GM12872 (cell line): ENCODE measurements around the gene ZNF407.

ENCODE experiments used
- TF ChIP-seq, protein P1 (sequence below): IDR thresholded peaks from 3 replicates; pipeline ENCODE4 v1.5.1; 2011; ENCODE audit warnings: low read depth, mild to moderate bottlenecking, low read length, moderate library complexity; ENCODE audit not compliant: insufficient read depth

ZNF407 gene

GRCh38 chr18:75057169-75057960 lies 459.7 kb downstream of the ZNF407 start:
- TF ChIP-seq, protein P1, sequence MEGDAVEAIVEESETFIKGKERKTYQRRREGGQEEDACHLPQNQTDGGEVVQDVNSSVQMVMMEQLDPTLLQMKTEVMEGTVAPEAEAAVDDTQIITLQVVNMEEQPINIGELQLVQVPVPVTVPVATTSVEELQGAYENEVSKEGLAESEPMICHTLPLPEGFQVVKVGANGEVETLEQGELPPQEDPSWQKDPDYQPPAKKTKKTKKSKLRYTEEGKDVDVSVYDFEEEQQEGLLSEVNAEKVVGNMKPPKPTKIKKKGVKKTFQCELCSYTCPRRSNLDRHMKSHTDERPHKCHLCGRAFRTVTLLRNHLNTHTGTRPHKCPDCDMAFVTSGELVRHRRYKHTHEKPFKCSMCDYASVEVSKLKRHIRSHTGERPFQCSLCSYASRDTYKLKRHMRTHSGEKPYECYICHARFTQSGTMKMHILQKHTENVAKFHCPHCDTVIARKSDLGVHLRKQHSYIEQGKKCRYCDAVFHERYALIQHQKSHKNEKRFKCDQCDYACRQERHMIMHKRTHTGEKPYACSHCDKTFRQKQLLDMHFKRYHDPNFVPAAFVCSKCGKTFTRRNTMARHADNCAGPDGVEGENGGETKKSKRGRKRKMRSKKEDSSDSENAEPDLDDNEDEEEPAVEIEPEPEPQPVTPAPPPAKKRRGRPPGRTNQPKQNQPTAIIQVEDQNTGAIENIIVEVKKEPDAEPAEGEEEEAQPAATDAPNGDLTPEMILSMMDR: no peak

GRCh38 chr18:75060185-75060584 lies 462.5 kb downstream of the ZNF407 start:
- TF ChIP-seq, protein P1: no peak

DNA sequence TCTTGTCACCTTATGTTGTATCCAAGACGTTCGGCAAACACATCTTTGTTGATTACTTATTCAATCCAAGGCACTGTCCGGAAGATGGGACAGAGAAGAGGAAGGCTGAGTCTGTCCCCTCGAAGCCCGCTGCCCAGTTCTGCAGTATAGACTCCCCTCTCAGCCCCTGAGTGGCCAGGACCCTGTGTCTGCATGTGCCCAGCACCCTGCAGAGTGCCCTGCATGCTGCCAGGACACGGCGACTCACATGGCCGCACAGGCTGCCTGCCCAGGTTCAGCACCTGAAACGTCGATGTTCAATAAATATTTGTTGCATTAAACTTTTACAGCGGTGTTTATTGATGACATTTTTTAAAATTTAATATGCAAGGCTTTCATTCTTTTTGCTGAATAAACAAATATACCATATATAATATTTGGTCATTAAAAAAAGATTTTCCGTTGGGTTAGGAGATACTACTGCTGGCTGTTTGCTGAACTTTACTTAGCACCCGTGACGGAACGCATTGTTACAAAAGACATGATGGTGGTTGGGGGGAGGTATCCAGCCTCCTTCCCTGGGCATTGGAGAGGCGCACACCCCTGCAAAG lies 464.7 kb downstream of the ZNF407 start:
- TF ChIP-seq, protein P1: no peak

- TF ChIP-seq, protein P1: no peak
Measured at GRCh38 chr18:75063196-75063595, 465.5 kb downstream of the ZNF407 start.

DNA sequence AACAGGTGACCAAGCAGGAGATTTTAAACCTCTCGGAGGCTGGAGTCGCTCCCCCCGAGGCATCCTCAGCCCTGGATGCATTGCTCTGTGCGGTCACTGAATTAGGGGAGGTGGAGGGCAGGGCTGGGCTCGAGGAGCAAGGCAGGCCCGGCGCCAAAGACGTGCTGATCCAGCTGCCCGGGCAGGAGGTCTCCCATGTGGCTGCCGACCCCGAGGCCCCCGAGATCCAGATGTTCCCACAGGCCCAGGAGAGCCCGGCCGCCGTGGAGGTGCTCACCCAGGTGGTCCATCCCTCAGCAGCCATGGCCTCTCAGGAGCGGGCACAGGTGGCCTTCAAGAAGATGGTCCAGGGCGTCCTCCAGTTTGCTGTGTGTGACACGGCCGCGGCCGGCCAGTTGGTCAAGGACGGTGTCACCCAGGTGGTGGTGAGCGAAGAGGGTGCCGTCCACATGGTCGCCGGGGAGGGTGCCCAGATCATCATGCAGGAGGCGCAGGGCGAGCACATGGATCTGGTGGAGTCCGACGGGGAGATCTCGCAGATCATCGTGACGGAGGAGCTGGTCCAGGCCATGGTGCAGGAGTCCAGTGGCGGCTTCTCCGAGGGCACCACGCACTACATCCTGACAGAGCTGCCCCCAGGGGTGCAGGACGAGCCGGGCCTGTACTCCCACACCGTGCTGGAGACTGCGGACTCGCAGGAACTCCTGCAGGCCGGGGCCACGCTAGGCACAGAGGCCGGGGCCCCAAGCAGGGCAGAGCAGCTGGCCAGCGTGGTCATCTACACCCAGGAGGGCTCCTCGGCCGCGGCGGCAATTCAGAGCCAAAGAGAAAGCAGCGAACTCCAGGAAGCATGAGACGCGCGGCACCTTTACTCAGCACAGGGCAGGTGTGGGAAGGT lies 466.2 kb downstream of the ZNF407 start:
- TF ChIP-seq, protein P1: no peak

GRCh38 chr18:75064513-75064905 lies 466.8 kb downstream of the ZNF407 start:
- TF ChIP-seq, protein P1: no peak
